Measurements from ENCODE around the gene ZNF316. TPM values are rescaled to one million over a fixed set of nuclear protein-coding genes. Genes with fewer than 3 reads are reported as not detected.

ZNF316 gene
- total RNA-seq, 4 donors from 2014 or later: 5.7 to 31.5 (median 11.7) TPM

- no peak for TF ChIP-seq CTCF (IDR thresholded peaks at IDR 0.05; ENCODE audit: low read depth)
Observed at GRCh38 chr7:6622134-6622710, 14.9 kb upstream of the ZNF316 start.

DNA sequence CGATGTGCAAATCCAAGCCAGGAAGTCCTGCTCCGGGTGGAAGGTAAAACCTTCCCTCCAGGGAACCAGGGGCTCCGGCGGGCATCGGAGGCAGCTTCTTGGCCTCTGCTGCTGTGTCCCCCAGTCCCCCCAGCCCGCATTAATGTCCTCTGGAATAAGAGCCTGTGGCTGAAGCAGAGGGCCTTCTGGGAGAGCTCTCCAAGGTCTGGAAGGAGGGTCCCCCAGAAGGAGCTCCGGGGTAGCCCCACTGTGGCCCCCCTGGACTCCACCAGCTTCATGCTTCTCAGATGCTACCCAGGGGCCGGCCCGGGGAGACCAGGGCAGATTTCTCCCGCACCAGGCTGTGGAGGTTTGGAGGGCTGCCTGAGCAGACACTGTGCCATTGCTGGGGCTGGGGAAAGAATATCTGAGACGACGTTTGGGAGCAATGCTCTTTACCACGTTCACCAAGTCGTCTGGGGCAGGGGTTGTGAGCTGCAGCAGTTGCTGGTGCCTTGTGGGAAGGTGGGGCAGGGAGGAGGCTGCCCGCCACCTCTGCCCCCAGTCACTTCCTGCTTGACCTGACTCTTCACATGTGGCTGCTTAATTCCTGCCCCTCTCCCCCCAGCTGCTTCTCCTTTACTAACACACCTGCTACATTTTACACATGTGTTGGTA is 13.4 kb upstream of the ZNF316 start:
- no peak for TF ChIP-seq CTCF (IDR thresholded peaks at IDR 0.05; ENCODE audit: low read depth)

DNA sequence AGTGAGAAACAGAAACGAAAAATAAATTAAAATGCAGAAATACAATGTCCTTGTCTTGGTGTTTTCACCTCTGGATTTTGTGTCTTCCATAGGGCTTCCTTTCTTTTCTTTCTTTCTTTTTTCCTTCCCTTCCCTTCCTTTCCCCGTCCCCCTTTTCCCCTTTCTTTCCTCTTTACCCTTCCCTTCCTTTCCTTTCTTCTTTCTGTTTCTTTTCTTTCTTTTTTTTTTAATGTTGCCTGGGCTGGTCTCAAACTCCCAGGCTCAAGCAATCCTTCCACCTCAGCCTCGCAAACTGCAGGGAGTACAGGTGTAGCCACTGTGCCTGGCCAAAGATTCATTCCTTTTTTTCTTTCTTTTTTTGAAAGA is 12.9 kb upstream of the ZNF316 start:
- no peak for TF ChIP-seq CTCF (IDR thresholded peaks at IDR 0.05; ENCODE audit: low read depth)

DNA sequence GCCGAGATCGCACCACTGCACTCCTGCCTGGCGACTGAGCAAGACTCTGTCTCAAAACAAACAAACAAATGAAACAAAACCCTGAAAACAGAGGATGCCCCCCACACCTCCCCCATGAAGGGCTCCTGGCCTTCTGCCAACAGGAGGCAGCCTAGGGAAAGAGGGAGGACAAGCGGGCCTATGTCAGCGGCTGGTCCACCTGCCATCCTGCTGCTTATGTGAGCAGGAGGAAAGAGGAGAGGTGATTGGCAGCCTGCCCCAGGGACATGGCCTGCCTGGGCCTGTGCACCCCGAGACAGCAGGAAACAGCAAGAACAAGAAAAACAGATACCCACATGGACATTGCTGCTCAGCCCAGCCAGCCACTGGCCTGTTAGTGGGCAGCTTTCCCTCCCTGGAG is 9.1 kb upstream of the ZNF316 start:
- TF ChIP-seq CTCF (IDR thresholded peaks at IDR 0.05; ENCODE audit: low read depth): no peak

- TF ChIP-seq CTCF (IDR thresholded peaks at IDR 0.05; ENCODE audit: low read depth): no peak
Observed at GRCh38 chr7:6630007-6630849, 6.9 kb upstream of the ZNF316 start.

- TF ChIP-seq CTCF (IDR thresholded peaks at IDR 0.05; ENCODE audit: low read depth): no peak
Observed at GRCh38 chr7:6631605-6632004, 5.5 kb upstream of the ZNF316 start.

GRCh38 chr7:6634021-6634420 is 3.1 kb upstream of the ZNF316 start:
- no peak for TF ChIP-seq CTCF (IDR thresholded peaks at IDR 0.05; ENCODE audit: low read depth)
